ENCODE measurements around the gene NGDN. TPM values are rescaled to one million over a fixed set of nuclear protein-coding genes. Genes with fewer than 3 reads are reported as not detected.

The NGDN gene
- total RNA-seq, 2 donors from 2014 or later = 19.5 to 24.3 TPM

- peak overlapping the region; percentile 82 to 92 for H3K27ac ChIP-seq
- no peak for DNase-seq (ENCODE audit: low spot score)
- TF ChIP-seq CTCF (IDR thresholded peaks at IDR 0.05) = no peak
- peak overlapping the region; percentile 27 to 32 for H3K4me3 ChIP-seq
- H3K4me1 ChIP-seq = peaks cover 0 to 29% of the 10 kb centered on the region in 2 donors
- no peaks in the 10 kb centered on the region for H3K27me3 ChIP-seq
- H3K9me3 ChIP-seq = no peaks in the 10 kb centered on the region
- peaks cover 40% of the 10 kb centered on the region for H3K36me3 ChIP-seq
Observed at GRCh38 chr14:23432946-23433345, 36.6 kb upstream of the NGDN start.

GRCh38 chr14:23433457-23433856 lies 36.0 kb upstream of the NGDN start:
- Histone ChIP-seq H3K27me3 (no peaks in the 10 kb centered on the region), H3K9me3 (no peaks in the 10 kb centered on the region), H3K4me1 (peaks cover 0 to 31% of the 10 kb centered on the region in 2 donors), H3K4me3 (peak overlapping the region; percentile 27 to 32), H3K27ac (peak overlapping the region; percentile 82 to 92), H3K36me3 (peaks cover 40% of the 10 kb centered on the region)
- TF ChIP-seq CTCF (IDR thresholded peaks at IDR 0.05) = no peak
- no peak for DNase-seq (ENCODE audit: low spot score)

GRCh38 chr14:23434488-23435222 lies 34.8 kb upstream of the NGDN start:
- Histone ChIP-seq H3K9me3 (no peaks in the 10 kb centered on the region), H3K27me3 (no peaks in the 10 kb centered on the region), H3K4me3 (peak overlapping the region; percentile 27 to 32), H3K27ac (peak overlapping the region; percentile 82 to 92), H3K4me1 (peaks cover 0 to 43% of the 10 kb centered on the region in 2 donors), H3K36me3 (peaks cover 29% of the 10 kb centered on the region)
- DNase-seq (ENCODE audit: low spot score) = peak; percentile 42
- TF ChIP-seq CTCF (IDR thresholded peaks at IDR 0.05) = no peak

DNA sequence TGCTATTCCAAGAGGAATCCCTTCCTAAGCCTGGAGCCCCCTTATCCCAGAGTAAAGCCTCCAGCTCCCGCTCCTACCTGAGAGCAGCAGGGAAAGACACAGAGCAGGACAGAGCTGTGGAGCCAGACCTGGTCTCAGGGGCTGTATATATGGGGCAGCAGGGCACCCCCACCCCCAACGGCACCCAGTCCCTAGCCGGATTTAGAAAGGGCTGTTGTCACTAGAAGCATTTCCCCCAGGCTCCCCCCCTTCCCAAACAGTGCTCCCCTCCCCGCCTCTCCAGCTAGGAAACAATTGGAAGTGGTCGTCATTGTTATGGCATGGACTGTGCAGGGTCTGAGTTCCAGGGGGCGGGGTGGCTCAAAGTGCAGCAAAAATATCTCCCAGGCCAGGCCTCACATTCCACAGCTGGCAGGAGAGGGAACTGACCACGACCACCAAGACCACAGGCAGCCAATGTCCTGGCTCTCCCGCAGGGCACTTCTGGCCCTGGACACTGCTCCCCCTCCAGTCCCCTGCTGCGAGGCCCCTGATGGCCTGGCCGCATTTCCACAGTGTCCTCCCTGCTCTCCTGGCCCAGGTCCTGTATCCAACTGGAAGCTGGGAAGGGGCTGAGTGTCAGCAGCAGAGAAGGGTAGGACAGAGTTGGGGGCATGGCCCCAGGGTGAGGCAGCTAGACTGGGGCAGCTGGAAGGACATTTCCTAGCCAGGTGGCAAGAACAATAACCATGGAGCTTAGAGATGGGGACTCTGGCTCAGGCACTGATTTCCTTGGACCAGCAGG lies 33.8 kb upstream of the NGDN start, which contains the start of gene MYH7:
Gene MYH7, minus strand, starts transcription at position 118 of the 784 bp plus-strand sequence. CDS start 1,928 bp downstream, outside the sequence.
- peak within 1 kb of the TSS; percentile 27 to 32 for H3K4me3 ChIP-seq
- no peak for TF ChIP-seq CTCF (IDR thresholded peaks at IDR 0.05)
- H3K36me3 ChIP-seq = peaks cover 18% of the 10 kb centered on the region
- peak within 1 kb of the TSS; percentile 82 to 92 for H3K27ac ChIP-seq
- peaks cover 0 to 53% of the 10 kb centered on the region in 2 donors for H3K4me1 ChIP-seq
- DNase-seq (ENCODE audit: low spot score) = peak; percentile 61
- H3K9me3 ChIP-seq = no peaks in the 10 kb centered on the region
- no peaks in the 10 kb centered on the region for H3K27me3 ChIP-seq

GRCh38 chr14:23436327-23437132 lies 33.0 kb upstream of the NGDN start:
- TF ChIP-seq CTCF (IDR thresholded peaks at IDR 0.05) = no peak
- Histone ChIP-seq H3K27me3 (no peaks in the 10 kb centered on the region), H3K4me1 (peaks cover 0 to 60% of the 10 kb centered on the region in 2 donors), H3K9me3 (no peaks in the 10 kb centered on the region), H3K36me3 (peaks cover 10% of the 10 kb centered on the region), H3K4me3 (no peak overlapping the region), H3K27ac (peak overlapping the region; percentile 82 to 92)
- DNase-seq (ENCODE audit: low spot score) = peak; percentile 58
